PC-9 (cell line): ENCODE results near the gene MDFIC. TPM values are rescaled to one million over a fixed set of nuclear protein-coding genes. Genes with fewer than 3 reads are reported as not detected.

Experiments used
- BruUV-seq: library from RNA; stranded (reverse); fragments of 400-500 nt; replicated peaks from 2 replicates; lab custom pipeline; 2021; lab: Mats Ljungman, UMichigan
- CTCF ChIA-PET: fragments of 300-600 bp; sonication (Branson Sonifier 250); formaldehyde crosslinking; loops from one replicate; lab custom pipeline; 2022; ENCODE audit warnings: antibody characterized with exemption; lab: Charles Lee
- POLR2A ChIA-PET: fragments of 300-600 bp; sonication (Branson Sonifier 250); formaldehyde crosslinking; loops from one replicate; lab custom pipeline; 2022; ENCODE audit warnings: antibody characterized with exemption; ENCODE audit not compliant: unreplicated experiment; lab: Charles Lee
- DNase-seq, 2 experiments: peaks; one replicate each; pipeline versions ENCODE4 v3.0.0 to v3.0.0-alpha.2; 2015 to 2022; ENCODE audit warnings: mixed read lengths in 1 of 2
- H2AFZ ChIP-seq: fragments of 200-600 bp; sonication (generic); 2 replicates; pipeline ENCODE4 v1.8.1; 2017; ENCODE audit warnings: antibody characterized with exemption
- H3F3A ChIP-seq: fragments of 200-600 bp; sonication (generic); 2 replicates; pipeline ENCODE4 v1.8.1; 2017; ENCODE audit warnings: antibody characterized with exemption, mild to moderate bottlenecking, low read depth; ENCODE audit not compliant: insufficient read depth
- H3K27ac ChIP-seq: fragments of 200-600 bp; sonication (generic); 2 replicates; pipeline ENCODE4 v1.6.1; 2016; ENCODE audit warnings: mixed run types
- H3K27me3 ChIP-seq: fragments of 200-600 bp; sonication (generic); 2 replicates; pipeline ENCODE4 v1.6.1; 2016; ENCODE audit warnings: low read depth, mixed run types; ENCODE audit not compliant: insufficient read depth
- H3K36me3 ChIP-seq: fragments of 200-600 bp; sonication (generic); 2 replicates; pipeline ENCODE4 v1.6.1; 2016; ENCODE audit warnings: low read depth, mixed run types
- H3K4me1 ChIP-seq: fragments of 200-600 bp; sonication (generic); replicated peaks from 2 replicates; pipeline ENCODE4 v1.6.1; 2016; ENCODE audit warnings: mixed run types; ENCODE audit not compliant: insufficient read depth
- H3K4me2 ChIP-seq: fragments of 200-600 bp; sonication (generic); 2 replicates; pipeline ENCODE4 v1.6.1; 2017; ENCODE audit warnings: mixed run types
- H3K4me3 ChIP-seq: fragments of 200-600 bp; sonication (generic); 2 replicates; pipeline ENCODE4 v1.6.1; 2016; ENCODE audit warnings: mixed run types
- H3K79me2 ChIP-seq: fragments of 200-600 bp; sonication (generic); 2 replicates; pipeline ENCODE4 v1.6.1; 2017; ENCODE audit warnings: low read depth, mixed run types
- H3K9me2 ChIP-seq: fragments of 200-600 bp; sonication (generic); 2 replicates; pipeline ENCODE4 v1.8.1; 2017; ENCODE audit warnings: mild to moderate bottlenecking; ENCODE audit not compliant: insufficient read depth
- H3K9me3 ChIP-seq: fragments of 200-600 bp; sonication (generic); 2 replicates; pipeline ENCODE4 v1.8.1; 2016; ENCODE audit warnings: low read depth; ENCODE audit not compliant: insufficient read depth
- H4K20me1 ChIP-seq: fragments of 200-600 bp; sonication (generic); 2 replicates; pipeline ENCODE4 v1.8.1; 2017; ENCODE audit not compliant: insufficient read depth
- CTCF ChIP-seq: fragments of 200-600 bp; sonication (generic); conservative IDR thresholded peaks from 2 replicates; pipeline ENCODE4 v1.6.1; 2017; ENCODE audit warnings: mixed run types, antibody characterized with exemption, mild to moderate bottlenecking, moderate library complexity
- EZH2 ChIP-seq: fragments of 200-600 bp; sonication (generic); IDR thresholded peaks from 2 replicates; pipeline ENCODE4 v1.8.0; 2017; ENCODE audit warnings: antibody characterized with exemption, low read depth
- intact Hi-C: fragments of 100-400 bp; cut with micrococcal nuclease; formaldehyde crosslinking; loops from one replicate; pipeline ENCODE4 v1.10.0; 2022; ENCODE audit not compliant: unreplicated experiment
- total RNA-seq: library from RNA; stranded (reverse); gene quantifications from 2 replicates; pipeline ENCODE4 v1.2.3, GENCODE V29; 2021

Gene MDFIC
- total RNA-seq, 1 experiment from 2014 or later, result 38.9 TPM

- H3K9me3 ChIP-seq, result no peaks in the 10 kb centered on the region
- no peaks in the 10 kb centered on the region for H4K20me1 ChIP-seq
- no peaks in the 10 kb centered on the region for H3K27me3 ChIP-seq
- ChIA-PET POLR2A (interaction anchor here (0.6 to 0.7 kb wide), 2 partner anchors 14 to 34 kb away, joined by 3 read pairs; no protein-coding TSS in a partner anchor), CTCF (no interaction called here)
- TF ChIP-seq CTCF (no peak), EZH2 (no peak)
- intact Hi-C loops, result loop anchor here (5.0 to 10.0 kb wide), 6 partner anchors 48 to 904 kb away; partner anchors contain the start of gene MDFIC
- peak in 1 of 2 experiments; percentile 61 for DNase-seq
- H3K9me2 ChIP-seq, result no peaks in the 10 kb centered on the region
- peaks cover 12% of the 10 kb centered on the region; the same call in 1 of the 2 replicates for H3F3A ChIP-seq
- H3K79me2 ChIP-seq, result no peaks in the 10 kb centered on the region
- H3K27ac ChIP-seq, result peak overlapping the region; percentile 40
- H3K4me2 ChIP-seq, result peak overlapping the region; percentile 8; the same call in 1 of the 2 replicates
- H3K4me3 ChIP-seq, result no peak overlapping the region
- no peak overlapping the region for H2AFZ ChIP-seq
- peaks cover 16% of the 10 kb centered on the region for H3K4me1 ChIP-seq
- peaks cover 8% of the 10 kb centered on the region; the same call in 1 of the 2 replicates for H3K36me3 ChIP-seq
- BruUV-seq, result no TSS peak
Measured at GRCh38 chr7:114988755-114989375, 67.0 kb downstream of the MDFIC start.

GRCh38 chr7:114989531-114989930, 67.6 kb downstream of the MDFIC start:
- DNase-seq, result no peak
- no peak overlapping the region for H3K4me2 ChIP-seq
- H3K79me2 ChIP-seq, result no peaks in the 10 kb centered on the region
- CTCF ChIA-PET, result no interaction called here
- no peaks in the 10 kb centered on the region for H4K20me1 ChIP-seq
- POLR2A ChIA-PET, result no interaction called here
- TF ChIP-seq EZH2 (no peak), CTCF (no peak)
- peaks cover 12% of the 10 kb centered on the region; the same call in 1 of the 2 replicates for H3F3A ChIP-seq
- no peak overlapping the region for H3K4me3 ChIP-seq
- BruUV-seq, result no TSS peak
- H3K4me1 ChIP-seq, result peaks cover 16% of the 10 kb centered on the region
- H3K27me3 ChIP-seq, result no peaks in the 10 kb centered on the region
- H3K9me2 ChIP-seq, result no peaks in the 10 kb centered on the region
- H2AFZ ChIP-seq, result no peak overlapping the region
- intact Hi-C loops, result loop anchor here (5.0 to 10.0 kb wide), 6 partner anchors 48 to 905 kb away; partner anchors contain the start of gene MDFIC
- H3K9me3 ChIP-seq, result no peaks in the 10 kb centered on the region
- peaks cover 8% of the 10 kb centered on the region; the same call in 1 of the 2 replicates for H3K36me3 ChIP-seq
- peak overlapping the region; percentile 40; the same call in 1 of the 2 replicates for H3K27ac ChIP-seq

- POLR2A ChIA-PET, result interaction anchor here (0.6 to 0.7 kb wide), 2 partner anchors 13 to 27 kb away, joined by 8 read pairs; no protein-coding TSS in a partner anchor
Measured at GRCh38 chr7:114997487-114998404, 75.9 kb downstream of the MDFIC start.

More at GRCh38 chr7:114997487-114998404, 75.9 kb downstream of the MDFIC start:
- Histone ChIP-seq H2AFZ (no peak overlapping the region), H3K27me3 (no peaks in the 10 kb centered on the region), H3K27ac (no peak overlapping the region), H3K4me1 (no peaks in the 10 kb centered on the region), H3K79me2 (no peaks in the 10 kb centered on the region; the same call in 1 of the 2 replicates), H3K4me2 (no peak overlapping the region), H3K9me3 (no peaks in the 10 kb centered on the region), H3F3A (no peaks in the 10 kb centered on the region), H3K4me3 (no peak overlapping the region), H3K9me2 (peaks cover 3% of the 10 kb centered on the region; the same call in 1 of the 2 replicates), H3K36me3 (no peaks in the 10 kb centered on the region), H4K20me1 (no peaks in the 10 kb centered on the region)
- DNase-seq, result no peak
- no TSS peak for BruUV-seq
- intact Hi-C loops, result no loop called here
- CTCF ChIA-PET, result no interaction called here
- TF ChIP-seq CTCF (no peak), EZH2 (no peak)
